Measurements from ENCODE around the gene RASD2.
"Not testable (repeated sequence)": the region's sequence is repeated elsewhere in the genome, so short reads cannot be mapped to it uniquely, and the experiment has no call there.

Gene RASD2

GRCh38 chr22:35510951-35511350 lies 29.7 kb upstream of the RASD2 start:
- Mint-ChIP-seq H3K27ac (no peak overlapping the region), H3K4me1 (ENCODE audit: low read depth) (no peaks in the 10 kb centered on the region)

GRCh38 chr22:35514366-35514765 lies 26.3 kb upstream of the RASD2 start:
- peaks cover 28% of the 10 kb centered on the region for H3K27me3 Mint-ChIP-seq
- no peak overlapping the region for H3K4me3 Mint-ChIP-seq
- H3K4me1 Mint-ChIP-seq (ENCODE audit: low read depth): no peaks in the 10 kb centered on the region
- no peak overlapping the region for H3K27ac Mint-ChIP-seq
- H3K36me3 Mint-ChIP-seq (ENCODE audit: low read depth): no peaks in the 10 kb centered on the region
- no peaks in the 10 kb centered on the region for H3K9me3 Mint-ChIP-seq
- DNase-seq: no peak

More at GRCh38 chr22:35510951-35511350, 29.7 kb upstream of the RASD2 start:
- peaks cover 14% of the 10 kb centered on the region for H3K27me3 Mint-ChIP-seq
- H3K4me3 Mint-ChIP-seq: no peak overlapping the region
- H3K9me3 Mint-ChIP-seq: no peaks in the 10 kb centered on the region
- DNase-seq: no peak
- H3K36me3 Mint-ChIP-seq (ENCODE audit: low read depth): no peaks in the 10 kb centered on the region

- not testable (repeated sequence) for H3K36me3 Mint-ChIP-seq (ENCODE audit: low read depth); H3K27ac Mint-ChIP-seq; H3K4me1 Mint-ChIP-seq (ENCODE audit: low read depth); DNase-seq; H3K4me3 Mint-ChIP-seq; H3K9me3 Mint-ChIP-seq
- H3K27me3 Mint-ChIP-seq: peaks cover 37% of the 10 kb centered on the region
These were observed 24.7 kb upstream of the RASD2 start for GRCh38 chr22:35515952-35516351.

- H3K36me3 Mint-ChIP-seq (ENCODE audit: low read depth): no peaks in the 10 kb centered on the region
- peaks cover 45% of the 10 kb centered on the region for H3K27me3 Mint-ChIP-seq
- H3K4me3 Mint-ChIP-seq: no peak overlapping the region
- H3K27ac Mint-ChIP-seq: no peak overlapping the region
- H3K9me3 Mint-ChIP-seq: no peaks in the 10 kb centered on the region
- DNase-seq: no peak
- H3K4me1 Mint-ChIP-seq (ENCODE audit: low read depth): no peaks in the 10 kb centered on the region
These were observed 23.9 kb upstream of the RASD2 start for GRCh38 chr22:35516723-35517122.

GRCh38 chr22:35517207-35517606 lies 23.4 kb upstream of the RASD2 start:
- peaks cover 48% of the 10 kb centered on the region for H3K27me3 Mint-ChIP-seq
- H3K27ac Mint-ChIP-seq: no peak overlapping the region
- no peaks in the 10 kb centered on the region for H3K36me3 Mint-ChIP-seq (ENCODE audit: low read depth)
- no peak for DNase-seq
- no peaks in the 10 kb centered on the region for H3K9me3 Mint-ChIP-seq
- H3K4me1 Mint-ChIP-seq (ENCODE audit: low read depth): no peaks in the 10 kb centered on the region
- no peak overlapping the region for H3K4me3 Mint-ChIP-seq

GRCh38 chr22:35517769-35518530 lies 22.7 kb upstream of the RASD2 start:
- no peak for DNase-seq
- Mint-ChIP-seq H3K4me3 (no peak overlapping the region), H3K27ac (no peak overlapping the region), H3K4me1 (ENCODE audit: low read depth) (no peaks in the 10 kb centered on the region), H3K36me3 (ENCODE audit: low read depth) (no peaks in the 10 kb centered on the region), H3K9me3 (no peaks in the 10 kb centered on the region), H3K27me3 (peaks cover 53% of the 10 kb centered on the region)

- H3K27ac Mint-ChIP-seq: no peak overlapping the region
- H3K27me3 Mint-ChIP-seq: peaks cover 54% of the 10 kb centered on the region
- no peaks in the 10 kb centered on the region for H3K4me1 Mint-ChIP-seq (ENCODE audit: low read depth)
- no peaks in the 10 kb centered on the region for H3K36me3 Mint-ChIP-seq (ENCODE audit: low read depth)
- DNase-seq: no peak
- no peak overlapping the region for H3K4me3 Mint-ChIP-seq
- no peaks in the 10 kb centered on the region for H3K9me3 Mint-ChIP-seq
These were observed 21.8 kb upstream of the RASD2 start for GRCh38 chr22:35518811-35519210.

GRCh38 chr22:35519306-35520000 lies 21.2 kb upstream of the RASD2 start:
- H3K9me3 Mint-ChIP-seq: no peaks in the 10 kb centered on the region
- H3K4me1 Mint-ChIP-seq (ENCODE audit: low read depth): no peaks in the 10 kb centered on the region
- H3K36me3 Mint-ChIP-seq (ENCODE audit: low read depth): no peaks in the 10 kb centered on the region
- H3K4me3 Mint-ChIP-seq: no peak overlapping the region
- H3K27me3 Mint-ChIP-seq: peaks cover 49% of the 10 kb centered on the region
- DNase-seq: no peak
- H3K27ac Mint-ChIP-seq: no peak overlapping the region

GRCh38 chr22:35521358-35522224 lies 19.0 kb upstream of the RASD2 start:
- Mint-ChIP-seq H3K9me3 (no peaks in the 10 kb centered on the region), H3K27ac (no peak overlapping the region), H3K27me3 (peaks cover 46% of the 10 kb centered on the region), H3K4me1 (ENCODE audit: low read depth) (no peaks in the 10 kb centered on the region), H3K4me3 (no peak overlapping the region), H3K36me3 (ENCODE audit: low read depth) (no peaks in the 10 kb centered on the region)
- DNase-seq: no peak

GRCh38 chr22:35522225-35523149 lies 18.1 kb upstream of the RASD2 start:
- H3K9me3 Mint-ChIP-seq: no peaks in the 10 kb centered on the region
- H3K4me1 Mint-ChIP-seq (ENCODE audit: low read depth): no peaks in the 10 kb centered on the region
- H3K27me3 Mint-ChIP-seq: peaks cover 45% of the 10 kb centered on the region
- no peaks in the 10 kb centered on the region for H3K36me3 Mint-ChIP-seq (ENCODE audit: low read depth)
- no peak overlapping the region for H3K4me3 Mint-ChIP-seq
- no peak overlapping the region for H3K27ac Mint-ChIP-seq
- DNase-seq: no peak

GRCh38 chr22:35523167-35523947 lies 17.3 kb upstream of the RASD2 start:
- Mint-ChIP-seq H3K4me1 (ENCODE audit: low read depth) (no peaks in the 10 kb centered on the region), H3K9me3 (no peaks in the 10 kb centered on the region), H3K36me3 (ENCODE audit: low read depth) (no peaks in the 10 kb centered on the region), H3K27ac (no peak overlapping the region), H3K27me3 (peaks cover 38% of the 10 kb centered on the region), H3K4me3 (no peak overlapping the region)
- DNase-seq: no peak

GRCh38 chr22:35524966-35525686 lies 15.5 kb upstream of the RASD2 start:
- Mint-ChIP-seq H3K36me3 (ENCODE audit: low read depth) (no peaks in the 10 kb centered on the region), H3K9me3 (peaks cover 4% of the 10 kb centered on the region), H3K4me1 (ENCODE audit: low read depth) (no peaks in the 10 kb centered on the region), H3K4me3 (no peak overlapping the region), H3K27ac (no peak overlapping the region), H3K27me3 (peaks cover 31% of the 10 kb centered on the region)
- DNase-seq: no peak

All from activated T-cell treated with anti-CD3 and anti-CD28 coated beads, Interleukin-2, amount 50 U/mL, for 24 hours (primary cell).